Prostate gland (tissue), 2 donors: ENCODE results near the gene EPN1. TPM values are rescaled to one million over a fixed set of nuclear protein-coding genes. Genes with fewer than 3 reads are reported as not detected.

Experiments
- DNase-seq: peaks from one replicate; pipeline ENCODE4 v3.0.0-alpha.2; 2019; ENCODE audit warnings: low spot score
- H3K27ac ChIP-seq, 2 donors: fragments of 200-600 bp; sonication (generic); 2 replicates each; pipeline ENCODE4 v1.5.1; 2017 to 2019
- H3K27me3 ChIP-seq: fragments of 200-600 bp; sonication (generic); replicated peaks from 2 replicates; pipeline ENCODE4 v1.5.1; 2019; ENCODE audit not compliant: insufficient read depth
- H3K36me3 ChIP-seq, 2 donors: fragments of 200-600 bp; sonication (generic); 1 replicate in 1 of 2; 2 replicates in 1 of 2; pipeline versions ENCODE4 v1.5.1 to v1.8.1; 2017 to 2019
- H3K4me1 ChIP-seq: fragments of 200-600 bp; sonication (generic); replicated peaks from 2 replicates; pipeline ENCODE4 v1.5.1; 2019
- H3K4me3 ChIP-seq, 2 donors: fragments of 200-600 bp; sonication (generic); 2 replicates each; pipeline ENCODE4 v1.5.1; 2017 to 2019
- H3K9me3 ChIP-seq: fragments of 200-600 bp; sonication (generic); 2 replicates; pipeline ENCODE4 v1.5.1; 2017
- CTCF ChIP-seq, 4 experiments: fragments of 200-600 bp in 2 of 4; fragments of 450-650 bp in 2 of 4; sonication (generic) in 2 of 4; IDR thresholded peaks; 1 replicate in 3 of 4; 2 replicates in 1 of 4; pipeline ENCODE4 v1.5.1; 2016 to 2019; ENCODE audit warnings: antibody characterized with exemption in 4 of 4, mild to moderate bottlenecking in 2 of 4, moderate library complexity in 2 of 4
- POLR2A ChIP-seq: fragments of 450-650 bp; IDR thresholded peaks from one replicate; pipeline ENCODE4 v1.6.1; 2016; ENCODE audit warnings: antibody characterized with exemption, mild to moderate bottlenecking
- POLR2AphosphoS5 ChIP-seq: sonication (generic); formaldehyde crosslinking; IDR thresholded peaks from one replicate; pipeline ENCODE4 v1.6.1; 2017; ENCODE audit warnings: antibody characterized with exemption
- WGBS: methylation state at CpG from one replicate; pipeline ENCODE4 v1.1.5; 2018; 5-methylcytosine and 5-hydroxymethylcytosine counted together
- intact Hi-C: fragments of 100-400 bp; cut with DNase I; formaldehyde crosslinking; loops from one replicate; pipeline ENCODE4 v1.14.2; 2022
- total RNA-seq, 2 donors: library from RNA; depleted of rRNA; stranded (reverse); fragments of >200 nt; gene quantifications; one replicate each; pipeline ENCODE4 v1.1.0, GENCODE V29; 2016

The EPN1 gene
- total RNA-seq, 2 donors from 2014 or later = 160 to 345 TPM

DNA sequence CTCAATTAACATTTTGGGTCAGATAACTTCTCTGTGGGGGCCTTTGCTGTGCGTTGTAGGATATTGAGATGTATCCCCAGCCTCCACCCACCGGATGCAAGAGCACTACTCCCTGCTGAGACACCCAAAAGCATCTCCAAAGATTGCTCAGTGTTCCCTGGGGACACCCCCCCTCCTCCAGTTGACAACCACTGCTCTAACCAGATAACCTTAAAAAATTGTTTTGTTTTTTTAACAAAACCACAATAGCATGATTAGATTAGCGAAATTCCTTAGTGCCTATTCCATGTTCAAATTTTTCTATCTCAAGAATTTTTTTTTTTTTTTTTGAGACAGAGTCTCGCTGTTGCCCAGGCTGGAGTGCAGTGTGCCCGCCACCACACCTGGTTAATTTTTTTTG, 2.6 kb upstream of the EPN1 start:
- Histone ChIP-seq H3K9me3 (no peaks in the 10 kb centered on the region), H3K4me3 (no peak overlapping the region), H3K4me1 (peaks cover 6% of the 10 kb centered on the region), H3K27ac (no peak overlapping the region), H3K36me3 (peaks cover 18% of the 10 kb centered on the region in 2 donors), H3K27me3 (no peaks in the 10 kb centered on the region)
- no peak for TF ChIP-seq POLR2AphosphoS5
- no peak for TF ChIP-seq POLR2A
- no peak for TF ChIP-seq CTCF (IDR thresholded peaks at IDR 0.05)
- intact Hi-C loops = no loop called here
- 88% methylated on average over 5 of the region's 5 CpGs for WGBS
- DNase-seq = no peak

DNA sequence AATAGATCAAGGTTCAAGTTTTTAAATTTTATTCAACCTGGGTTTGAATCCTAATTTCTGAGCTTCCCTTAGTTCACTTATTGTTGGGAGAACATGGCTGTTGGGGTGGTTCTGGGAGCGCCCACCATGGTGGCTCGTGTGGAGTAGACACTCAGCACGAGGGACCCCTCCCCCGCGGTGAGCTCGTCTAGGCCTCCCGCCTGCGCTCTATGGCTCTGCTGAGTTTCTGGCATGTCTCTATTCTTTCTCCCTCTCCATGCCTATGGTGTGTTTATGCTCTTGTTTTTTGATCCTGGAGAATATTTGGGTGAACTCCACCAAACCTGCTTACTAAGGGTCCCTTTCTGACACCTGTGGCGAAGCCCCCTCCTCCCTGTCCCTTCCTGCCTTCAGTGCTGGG, 1.6 kb upstream of the EPN1 start:
- H3K9me3 ChIP-seq = no peaks in the 10 kb centered on the region
- H3K4me1 ChIP-seq = peaks cover 10% of the 10 kb centered on the region
- no peak overlapping the region for H3K4me3 ChIP-seq
- intact Hi-C loops = no loop called here
- no peak for DNase-seq
- peaks cover 16 to 21% of the 10 kb centered on the region in 2 donors for H3K36me3 ChIP-seq
- H3K27me3 ChIP-seq = no peaks in the 10 kb centered on the region
- no peak overlapping the region for H3K27ac ChIP-seq
- TF ChIP-seq CTCF (IDR thresholded peaks at IDR 0.05) (no peak), POLR2A (no peak), POLR2AphosphoS5 (no peak)
- 85% methylated on average over 9 of the region's 9 CpGs for WGBS

GRCh38 chr19:55673889-55674288, 1.1 kb upstream of the EPN1 start:
- TF ChIP-seq POLR2A = no peak
- TF ChIP-seq CTCF (IDR thresholded peaks at IDR 0.05) = no peak
- no peak for TF ChIP-seq POLR2AphosphoS5
- Histone ChIP-seq H3K36me3 (peaks cover 16 to 21% of the 10 kb centered on the region in 2 donors), H3K27me3 (no peaks in the 10 kb centered on the region), H3K9me3 (no peaks in the 10 kb centered on the region), H3K4me1 (peaks cover 10% of the 10 kb centered on the region), H3K27ac (no peak overlapping the region), H3K4me3 (no peak overlapping the region)
- WGBS = 71% methylated on average over 14 of the region's 15 CpGs
- no peak for DNase-seq
- intact Hi-C loops = no loop called here

DNA sequence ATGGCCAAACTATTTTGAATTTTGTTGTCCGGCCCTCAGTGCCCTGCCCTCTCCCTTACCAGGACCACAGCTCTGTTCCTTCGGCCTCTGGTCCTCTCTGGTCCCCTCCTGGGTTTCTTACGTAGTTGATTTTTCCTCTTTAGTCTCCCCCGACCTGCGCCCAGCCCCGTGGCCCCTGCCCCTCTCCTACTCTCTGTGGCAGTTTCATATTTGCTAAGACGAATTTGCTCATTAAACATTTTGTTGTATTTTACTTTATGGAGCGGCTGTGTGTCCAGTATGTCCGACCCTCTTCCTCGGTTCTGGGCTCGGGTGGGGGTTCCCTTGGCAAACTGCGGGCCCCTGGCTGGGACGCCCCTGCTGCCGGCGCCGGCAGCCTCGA, 576 bp upstream of the EPN1 start:
- TF ChIP-seq POLR2AphosphoS5 (no peak), CTCF (IDR thresholded peaks at IDR 0.05) (no peak), POLR2A (no peak)
- 21% methylated on average over 17 of the region's 17 CpGs for WGBS
- DNase-seq = no peak
- H3K36me3 ChIP-seq = peaks cover 15 to 17% of the 10 kb centered on the region in 2 donors
- peaks cover 10% of the 10 kb centered on the region for H3K4me1 ChIP-seq
- H3K27me3 ChIP-seq = no peaks in the 10 kb centered on the region
- peak overlapping the region; percentile 94 to 99 for H3K4me3 ChIP-seq
- intact Hi-C loops = no loop called here
- no peaks in the 10 kb centered on the region for H3K9me3 ChIP-seq
- peak overlapping the region; percentile 85 to 96 for H3K27ac ChIP-seq

DNA sequence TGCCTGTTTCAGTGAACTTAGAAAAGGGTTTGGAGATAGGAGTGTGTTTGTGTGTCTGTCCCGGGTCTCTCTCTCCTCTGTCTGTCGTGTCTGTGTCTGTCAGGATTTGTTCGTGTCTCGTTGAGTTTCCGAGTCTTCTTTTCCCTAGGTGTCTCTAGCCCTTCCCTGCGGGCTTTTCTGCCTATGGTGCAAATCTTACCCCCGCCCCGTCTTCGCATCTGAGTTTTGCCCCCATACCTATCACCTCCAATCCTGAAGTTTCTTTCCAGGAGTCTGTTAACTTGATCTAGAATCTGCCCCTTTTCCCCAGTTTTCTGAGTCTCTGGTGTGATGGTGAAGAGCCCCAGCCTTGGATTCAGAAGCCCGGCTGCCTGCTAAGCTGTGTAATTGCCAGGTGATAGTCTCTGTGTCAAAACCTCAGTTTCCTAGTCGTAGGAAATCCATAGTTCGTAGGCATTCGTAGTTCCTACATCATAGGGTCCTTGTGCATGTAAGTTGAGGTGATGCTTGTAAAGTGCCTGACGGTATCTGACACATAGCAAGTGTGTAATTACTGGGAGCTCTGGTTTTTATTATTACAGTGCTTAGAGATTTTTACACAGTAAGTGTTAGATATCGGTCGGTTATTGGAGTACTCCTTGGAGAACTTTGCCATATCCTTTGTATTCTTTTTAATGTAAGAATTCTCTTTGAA, 782 bp downstream of the EPN1 start:
- Histone ChIP-seq H3K9me3 (no peaks in the 10 kb centered on the region), H3K4me1 (peaks cover 10% of the 10 kb centered on the region), H3K4me3 (peak overlapping the region; percentile 94 to 99), H3K27ac (peak overlapping the region; percentile 85 to 96), H3K27me3 (no peaks in the 10 kb centered on the region), H3K36me3 (peaks cover 11 to 14% of the 10 kb centered on the region in 2 donors)
- intact Hi-C loops = no loop called here
- TF ChIP-seq CTCF (IDR thresholded peaks at IDR 0.05) (no peak), POLR2A (no peak), POLR2AphosphoS5 (no peak)
- DNase-seq = no peak
- 11% methylated on average over 16 of the region's 16 CpGs for WGBS
